ENCODE measurements around the gene MCM3.

Gene MCM3

GRCh38 chr6:52284460-52285176, at the start of gene MCM3:
Gene MCM3 (minus strand): TSS chr6:52284742. CDS start chr6:52284674, 68 bp downstream.
- peak; percentile 97 for DNase-seq

GRCh38 chr6:52333840-52334200, 49.3 kb upstream of the MCM3 start:
- DNase-seq = no peak

- DNase-seq = no peak
These were observed 47.4 kb upstream of the MCM3 start for GRCh38 chr6:52331793-52332457.

- DNase-seq = no peak
These were observed 45.9 kb upstream of the MCM3 start for GRCh38 chr6:52330470-52330869.

GRCh38 chr6:52328729-52329128, 44.2 kb upstream of the MCM3 start:
- no peak for DNase-seq

- DNase-seq = no peak
These were observed 43.7 kb upstream of the MCM3 start for GRCh38 chr6:52328303-52328662.

GRCh38 chr6:52326540-52327364, 42.2 kb upstream of the MCM3 start:
- DNase-seq = no peak

GRCh38 chr6:52325695-52326471, 41.3 kb upstream of the MCM3 start:
- DNase-seq = no peak

GRCh38 chr6:52324189-52324588, 39.6 kb upstream of the MCM3 start:
- no peak for DNase-seq

- no peak for DNase-seq
These were observed 33.5 kb upstream of the MCM3 start for GRCh38 chr6:52317841-52318581.

GRCh38 chr6:52317211-52317610, 32.7 kb upstream of the MCM3 start:
- DNase-seq = no peak

GRCh38 chr6:52314752-52315151, 30.2 kb upstream of the MCM3 start:
- no peak for DNase-seq

- DNase-seq = no peak
These were observed 27.9 kb upstream of the MCM3 start for GRCh38 chr6:52312461-52312860.

- DNase-seq = no peak
These were observed 26.4 kb upstream of the MCM3 start for GRCh38 chr6:52310932-52311331.

- no peak for DNase-seq
These were observed 23.4 kb upstream of the MCM3 start for GRCh38 chr6:52307900-52308372.

- no peak for DNase-seq
These were observed 22.7 kb upstream of the MCM3 start for GRCh38 chr6:52306972-52307870.

- DNase-seq = no peak
These were observed 21.6 kb upstream of the MCM3 start for GRCh38 chr6:52305948-52306767.

- DNase-seq = no peak
These were observed 20.9 kb upstream of the MCM3 start for GRCh38 chr6:52305411-52305810.

GRCh38 chr6:52304983-52305390, 20.4 kb upstream of the MCM3 start:
- no peak for DNase-seq

GRCh38 chr6:52303178-52303577, 18.6 kb upstream of the MCM3 start:
- no peak for DNase-seq

All from NCI-H187 treated with DMSO at 0.1 percent for 48 hours (cell line).